PFSK-1 (cell line): Measurements from ENCODE around the gene PIEZO2.

Experiments used
- POLR2AphosphoS5 ChIP-seq: IDR thresholded peaks from 2 replicates; pipeline ENCODE4 v1.6.1; 2012; ENCODE audit warnings: low read depth, mild to moderate bottlenecking, control low read depth, low read length, moderate library complexity
- TAF1 ChIP-seq: IDR thresholded peaks from 2 replicates; pipeline ENCODE4 v1.6.1; 2012; ENCODE audit warnings: low read length, control low read depth, borderline replicate concordance; ENCODE audit not compliant: insufficient read depth

DNA sequence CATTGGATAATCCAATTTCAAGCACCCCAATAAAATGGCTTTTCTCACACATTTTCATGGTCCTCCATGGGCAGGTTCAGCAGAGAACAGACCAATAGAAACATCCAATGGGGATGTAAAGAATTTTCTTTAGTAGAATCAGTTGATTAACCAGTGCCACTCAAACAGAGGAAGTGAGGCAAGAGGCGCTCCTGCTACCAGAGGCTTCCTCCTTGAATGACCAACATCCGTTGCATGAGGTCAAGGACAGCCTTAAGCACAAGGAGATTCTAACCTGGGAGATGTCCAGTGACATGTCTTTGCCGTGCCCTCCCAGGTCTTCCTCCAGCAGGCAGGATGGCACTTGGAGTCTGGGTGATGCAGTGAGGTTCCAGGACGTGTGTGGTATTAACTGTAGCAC, 146.6 kb downstream of the PIEZO2 start:
- TF ChIP-seq POLR2AphosphoS5, result no peak
- no peak for TF ChIP-seq TAF1
